ENCODE data around the gene XIRP1.

The XIRP1 gene

DNA sequence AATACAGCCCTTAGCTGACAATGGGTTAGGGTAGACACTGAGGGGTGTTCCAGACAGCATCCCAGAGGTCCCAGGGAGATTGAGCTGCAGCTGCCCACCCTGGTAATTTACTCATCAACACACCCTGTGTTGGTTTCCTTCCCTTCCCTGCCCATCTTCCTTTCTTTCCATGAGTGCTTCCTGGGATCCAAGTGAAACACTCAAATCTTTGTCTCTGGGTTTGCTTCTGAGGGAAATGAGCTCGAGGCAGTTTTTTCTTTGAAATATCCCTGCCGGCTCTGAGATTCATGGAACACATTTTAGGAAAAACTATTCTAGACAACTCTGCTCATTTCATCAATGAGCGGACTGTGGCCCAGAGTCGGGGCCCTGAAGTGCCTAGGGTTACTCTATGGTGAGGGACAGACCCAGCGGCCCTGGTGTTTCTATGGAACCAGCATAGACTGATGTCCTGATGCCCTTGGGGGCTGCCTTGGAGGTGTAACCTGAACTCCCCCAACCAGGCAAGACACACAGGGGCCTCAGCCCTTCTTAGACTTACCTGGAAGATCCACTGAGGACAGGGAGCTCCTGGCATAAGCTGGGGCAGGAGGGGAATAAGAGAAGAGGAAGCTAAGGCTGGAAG is 24.1 kb downstream of the XIRP1 start:
- H3K4me1 ChIP-seq (ENCODE audit: control insufficient read depth, low read length): no peaks in the 10 kb centered on the region
- H3K79me2 ChIP-seq (ENCODE audit: control insufficient read depth, low read length): no peaks in the 10 kb centered on the region
- H3K36me3 ChIP-seq (ENCODE audit: control insufficient read depth, low read length): no peaks in the 10 kb centered on the region
- TF ChIP-seq CTCF (IDR thresholded peaks at IDR 0.05; ENCODE audit: low read depth, low read length, poor library complexity, severe bottlenecking): no peak
- TF ChIP-seq EZH2phosphoT487 (IDR thresholded peaks at IDR 0.05; ENCODE audit: borderline replicate concordance, low read length): no peak
- no peaks in the 10 kb centered on the region for H3F3A ChIP-seq (ENCODE audit: control insufficient read depth, insufficient read depth)
- H4K20me1 ChIP-seq (ENCODE audit: control insufficient read depth, insufficient read depth, low read depth, low read length): no peaks in the 10 kb centered on the region
- H3K27ac ChIP-seq (ENCODE audit: low read depth, low read length): no peak overlapping the region
- no peak overlapping the region for H3K4me2 ChIP-seq (ENCODE audit: low read length)
- H3K4me3 ChIP-seq (ENCODE audit: low read length): no peak overlapping the region
- peaks cover 12% of the 10 kb centered on the region for H3K27me3 ChIP-seq (ENCODE audit: control insufficient read depth, low read length)
- H3K9me3 ChIP-seq (ENCODE audit: control insufficient read depth, insufficient read depth, low read length): no peaks in the 10 kb centered on the region
- H3K9me2 ChIP-seq (replicated peaks; ENCODE audit: control insufficient read depth, low read length): no peaks in the 10 kb centered on the region

GRCh38 chr3:39166932-39167532 is 25.4 kb downstream of the XIRP1 start:
- H3K27ac ChIP-seq (ENCODE audit: low read depth, low read length): no peak overlapping the region
- no peaks in the 10 kb centered on the region for H3K79me2 ChIP-seq (ENCODE audit: control insufficient read depth, low read length)
- H3K9me2 ChIP-seq (replicated peaks; ENCODE audit: control insufficient read depth, low read length): no peaks in the 10 kb centered on the region
- H3K4me2 ChIP-seq (ENCODE audit: low read length): no peak overlapping the region
- H4K20me1 ChIP-seq (ENCODE audit: control insufficient read depth, insufficient read depth, low read depth, low read length): no peaks in the 10 kb centered on the region
- no peaks in the 10 kb centered on the region for H3F3A ChIP-seq (ENCODE audit: control insufficient read depth, insufficient read depth)
- no peaks in the 10 kb centered on the region for H3K36me3 ChIP-seq (ENCODE audit: control insufficient read depth, low read length)
- peaks cover 8% of the 10 kb centered on the region for H3K27me3 ChIP-seq (ENCODE audit: control insufficient read depth, low read length)
- no peaks in the 10 kb centered on the region for H3K4me1 ChIP-seq (ENCODE audit: control insufficient read depth, low read length)
- no peak overlapping the region for H3K4me3 ChIP-seq (ENCODE audit: low read length)
- TF ChIP-seq CTCF (IDR thresholded peaks at IDR 0.05; ENCODE audit: low read depth, low read length, poor library complexity, severe bottlenecking) (no peak), EZH2phosphoT487 (IDR thresholded peaks at IDR 0.05; ENCODE audit: borderline replicate concordance, low read length) (no peak)
- H3K9me3 ChIP-seq (ENCODE audit: control insufficient read depth, insufficient read depth, low read length): no peaks in the 10 kb centered on the region

DNA sequence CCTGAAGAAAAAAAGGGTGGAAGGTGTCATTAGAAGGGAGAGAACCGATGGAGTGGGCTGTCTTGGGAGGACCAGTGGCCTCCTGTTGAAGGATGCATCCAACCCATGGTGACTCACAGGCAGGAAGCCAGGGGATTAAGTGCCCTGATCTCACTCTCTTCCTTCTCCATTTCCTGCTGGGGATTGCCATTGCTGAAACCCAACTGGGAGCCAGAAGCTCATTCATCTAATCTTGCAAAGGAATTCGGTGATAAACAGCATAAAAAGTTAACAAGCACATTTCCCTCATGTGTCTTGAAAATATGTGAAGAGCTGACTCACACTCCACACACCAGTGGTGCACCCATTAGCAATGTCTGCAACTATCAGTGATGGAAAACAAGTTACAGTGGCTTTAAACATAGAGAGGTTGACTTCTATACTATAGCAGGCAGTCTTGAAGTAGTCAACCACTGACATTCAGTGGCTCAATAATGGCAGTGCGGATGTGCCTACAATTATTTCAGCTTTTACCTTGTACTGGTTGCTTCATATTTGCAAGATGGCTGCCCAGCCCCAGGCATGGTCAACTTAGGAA is 26.2 kb downstream of the XIRP1 start:
- Histone ChIP-seq H3K4me2 (ENCODE audit: low read length) (no peak overlapping the region), H3K79me2 (ENCODE audit: control insufficient read depth, low read length) (no peaks in the 10 kb centered on the region), H3K4me1 (ENCODE audit: control insufficient read depth, low read length) (no peaks in the 10 kb centered on the region), H3K4me3 (ENCODE audit: low read length) (no peak overlapping the region), H3K36me3 (ENCODE audit: control insufficient read depth, low read length) (no peaks in the 10 kb centered on the region), H3K27ac (ENCODE audit: low read depth, low read length) (no peak overlapping the region), H4K20me1 (ENCODE audit: control insufficient read depth, insufficient read depth, low read depth, low read length) (no peaks in the 10 kb centered on the region), H3K9me2 (replicated peaks; ENCODE audit: control insufficient read depth, low read length) (no peaks in the 10 kb centered on the region), H3F3A (ENCODE audit: control insufficient read depth, insufficient read depth) (no peaks in the 10 kb centered on the region), H3K9me3 (ENCODE audit: control insufficient read depth, insufficient read depth, low read length) (no peaks in the 10 kb centered on the region), H3K27me3 (ENCODE audit: control insufficient read depth, low read length) (no peaks in the 10 kb centered on the region)
- no peak for TF ChIP-seq CTCF (IDR thresholded peaks at IDR 0.05; ENCODE audit: low read depth, low read length, poor library complexity, severe bottlenecking)
- no peak for TF ChIP-seq EZH2phosphoT487 (IDR thresholded peaks at IDR 0.05; ENCODE audit: borderline replicate concordance, low read length)

All from DOHH2 (cell line).